Measurements from ENCODE around the gene ZC2HC1C.

- TF ChIP-seq POLR2AphosphoS5 (IDR thresholded peaks at IDR 0.05; ENCODE audit: low read depth, low read length) (no peak), SIN3A (IDR thresholded peaks at IDR 0.05; ENCODE audit: borderline replicate concordance, insufficient read depth, low read length) (no peak)
Observed at GRCh38 chr14:75030147-75030546, 39.3 kb upstream of the ZC2HC1C start.

All from PFSK-1 (cell line).